ENCODE measurements around the gene KIF4A.
"Not testable (repeated sequence)": the region's sequence is repeated elsewhere in the genome, so short reads cannot be mapped to it uniquely, and the experiment has no call there.

The KIF4A gene

DNA sequence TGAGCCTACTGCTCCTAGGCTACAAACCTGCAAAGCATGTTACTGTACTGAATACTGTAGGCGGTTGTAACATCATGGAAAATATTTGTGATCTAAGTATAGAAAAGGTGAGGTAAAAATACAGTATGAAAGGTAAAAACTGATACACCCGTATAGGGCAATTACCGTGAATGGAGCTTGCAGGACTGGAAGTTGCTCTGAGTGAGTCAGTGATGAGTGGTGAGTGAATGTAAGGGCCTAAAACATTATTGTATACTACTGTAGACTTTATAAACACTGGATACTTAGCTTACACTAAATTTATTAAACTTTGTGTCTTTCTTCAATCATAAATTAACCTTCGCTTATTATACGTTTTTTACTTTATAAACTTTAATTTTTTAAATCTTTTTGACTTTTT, 3.7 kb downstream of the KIF4A start:
- no peak for DNase-seq

DNA sequence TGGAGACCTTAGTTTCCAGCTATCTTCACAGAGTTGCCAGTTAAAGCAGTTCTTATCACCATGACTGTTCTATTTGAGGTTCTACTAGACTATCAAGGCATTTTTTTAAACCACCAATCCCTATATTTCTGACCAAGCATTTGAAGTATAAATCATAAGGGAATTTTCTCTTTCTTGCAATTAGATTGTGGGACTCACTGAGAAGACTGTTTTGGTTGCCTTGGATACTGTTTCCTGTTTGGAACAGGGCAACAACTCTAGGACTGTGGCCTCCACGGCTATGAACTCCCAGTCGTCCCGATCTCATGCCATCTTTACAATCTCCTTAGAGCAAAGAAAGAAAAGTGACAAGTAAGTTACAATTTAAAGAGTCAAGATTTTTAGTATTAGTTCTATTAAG, 11.8 kb downstream of the KIF4A start:
- no peak for DNase-seq

- DNase-seq, result no peak
Observed at GRCh38 chrX:70313503-70313902, 23.6 kb downstream of the KIF4A start.

DNA sequence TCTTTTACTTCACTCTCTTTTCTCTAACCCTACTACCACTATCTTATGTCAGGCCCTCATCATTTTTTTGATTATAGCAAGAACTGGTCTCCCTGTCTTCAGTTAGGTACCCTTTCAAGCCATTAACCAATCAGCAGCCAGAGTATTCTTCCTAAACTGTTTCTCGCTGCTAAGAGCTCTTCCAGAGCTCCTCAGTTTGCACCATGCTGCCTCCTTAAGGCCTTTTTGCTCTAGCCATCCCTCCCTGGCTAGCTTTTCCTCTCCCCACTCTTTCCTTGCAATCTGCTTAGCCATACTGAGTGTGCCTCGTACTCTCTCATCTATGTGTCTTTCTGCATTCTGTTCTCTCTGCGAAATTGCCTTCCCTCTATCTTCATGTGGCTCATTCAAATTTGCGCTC, 32.9 kb downstream of the KIF4A start:
- DNase-seq, result no peak

- not testable (repeated sequence) for DNase-seq
Observed at GRCh38 chrX:70323628-70324027, 33.7 kb downstream of the KIF4A start.

DNA sequence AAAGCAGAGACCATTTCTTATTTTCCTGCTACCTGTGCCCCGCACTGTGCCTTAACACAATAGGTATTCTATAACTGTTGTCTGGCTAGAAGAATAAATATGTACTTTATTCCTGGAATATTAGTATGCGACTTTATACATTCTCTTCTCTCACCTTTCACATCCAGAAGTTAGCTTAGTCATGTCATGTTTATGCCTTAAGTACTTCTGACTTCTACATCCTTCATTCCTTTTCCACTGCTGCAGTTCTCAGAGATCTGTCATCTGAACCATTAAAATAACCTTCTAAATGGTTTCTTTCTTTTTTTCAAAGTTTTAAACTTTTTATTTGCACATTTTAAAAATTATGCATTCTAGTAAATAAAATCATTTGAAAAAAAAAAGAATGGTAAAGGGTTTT, 34.4 kb downstream of the KIF4A start:
- DNase-seq, result no peak

- DNase-seq, result no peak
Observed at GRCh38 chrX:70331161-70331560, 41.3 kb downstream of the KIF4A start.

GRCh38 chrX:70332600-70332999, 42.7 kb downstream of the KIF4A start:
- DNase-seq, result no peak

GRCh38 chrX:70336767-70337166, 46.9 kb downstream of the KIF4A start:
- no peak for DNase-seq

GRCh38 chrX:70338290-70338689, 48.4 kb downstream of the KIF4A start:
- DNase-seq, result no peak

DNA sequence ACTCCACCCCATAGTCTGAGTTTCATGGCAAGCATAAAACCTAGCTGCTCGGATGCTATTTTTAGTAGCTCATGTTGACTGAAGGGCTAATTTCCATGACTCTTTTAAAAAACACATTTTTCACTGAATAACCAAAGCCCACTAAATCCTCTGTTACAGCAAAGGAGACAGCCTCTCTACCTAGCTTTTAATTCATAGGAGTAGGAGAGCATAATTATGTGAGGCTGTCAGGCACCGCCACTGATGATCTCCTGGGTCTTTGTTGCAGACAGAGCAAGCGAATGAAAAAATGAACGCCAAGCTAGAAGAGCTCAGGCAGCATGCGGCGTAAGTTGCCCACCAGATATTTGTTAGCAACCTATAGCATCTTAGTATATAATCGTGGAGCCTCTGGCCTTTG, 53.5 kb downstream of the KIF4A start:
- DNase-seq, result no peak

DNA sequence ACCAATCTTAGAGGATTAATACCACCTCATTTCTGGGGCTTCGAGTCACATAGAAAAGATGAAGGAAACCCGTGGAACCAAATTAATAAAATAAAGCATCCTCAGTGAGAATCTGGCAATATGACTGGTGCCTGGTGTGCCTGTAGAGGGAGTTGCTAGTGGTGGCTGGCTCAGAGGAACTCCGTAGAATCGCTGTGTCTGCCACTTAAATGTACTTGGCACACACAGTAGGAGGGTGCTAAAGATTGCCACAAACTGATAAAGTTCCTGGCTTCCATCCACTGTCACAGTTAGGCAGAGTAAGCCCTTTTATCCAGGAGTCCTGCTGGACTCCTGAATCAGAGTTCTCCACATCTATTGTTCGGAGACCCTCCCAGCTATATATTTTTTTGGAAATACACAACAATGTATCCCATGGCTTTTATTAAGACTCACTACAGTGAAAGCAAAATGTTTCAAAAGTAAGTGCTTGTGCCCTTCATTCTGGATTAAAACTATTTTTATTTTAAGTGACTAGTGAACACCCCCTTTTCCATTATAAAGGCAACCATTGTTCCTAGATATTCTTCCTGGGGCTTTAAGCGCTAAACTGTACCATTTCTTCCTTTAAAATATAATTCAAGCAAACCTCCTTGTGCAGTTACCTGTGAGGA, 56.6 kb downstream of the KIF4A start:
- no peak for DNase-seq

DNA sequence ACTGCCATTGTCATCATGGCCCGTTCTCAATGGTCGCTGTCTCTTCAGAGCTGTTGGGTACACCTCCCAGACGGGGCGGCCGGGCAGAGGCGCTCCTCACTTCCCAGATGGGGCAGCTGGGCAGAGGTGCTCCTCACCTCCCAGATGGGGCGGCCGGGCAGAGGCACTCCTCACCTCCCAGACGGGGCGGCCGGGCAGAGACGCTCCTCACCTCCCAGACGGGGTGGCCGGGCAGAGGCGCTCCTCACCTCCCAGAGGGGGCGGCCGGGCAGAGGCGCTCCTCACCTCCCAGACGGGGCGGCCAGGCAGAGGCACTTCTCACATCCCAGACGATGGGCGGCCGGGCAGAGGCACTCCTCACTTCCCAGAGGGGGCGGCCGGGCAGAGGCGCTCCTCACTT, 58.9 kb downstream of the KIF4A start:
- not testable (repeated sequence) for DNase-seq

GRCh38 chrX:70349367-70350125, 59.6 kb downstream of the KIF4A start:
- not testable (repeated sequence) for DNase-seq

GRCh38 chrX:70352496-70352895, 62.6 kb downstream of the KIF4A start:
- DNase-seq, result no peak

DNA sequence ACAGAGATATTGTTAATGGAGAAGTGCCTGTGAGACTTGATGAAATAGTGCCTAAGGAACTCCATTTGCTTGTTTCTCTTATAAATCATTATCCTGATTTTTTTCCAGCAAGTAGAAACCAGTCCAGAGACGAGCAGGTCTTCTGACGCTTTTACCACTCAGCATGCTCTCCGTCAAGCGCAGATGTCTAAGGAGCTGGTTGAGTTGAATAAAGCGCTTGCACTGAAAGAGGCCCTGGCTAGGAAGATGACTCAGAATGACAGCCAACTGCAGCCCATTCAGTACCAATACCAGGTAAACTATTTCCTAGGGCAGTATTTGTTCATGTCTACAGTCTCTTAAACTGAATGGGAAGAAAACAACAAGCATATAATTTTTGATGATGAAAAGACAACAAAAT, 63.6 kb downstream of the KIF4A start:
- DNase-seq, result no peak

DNA sequence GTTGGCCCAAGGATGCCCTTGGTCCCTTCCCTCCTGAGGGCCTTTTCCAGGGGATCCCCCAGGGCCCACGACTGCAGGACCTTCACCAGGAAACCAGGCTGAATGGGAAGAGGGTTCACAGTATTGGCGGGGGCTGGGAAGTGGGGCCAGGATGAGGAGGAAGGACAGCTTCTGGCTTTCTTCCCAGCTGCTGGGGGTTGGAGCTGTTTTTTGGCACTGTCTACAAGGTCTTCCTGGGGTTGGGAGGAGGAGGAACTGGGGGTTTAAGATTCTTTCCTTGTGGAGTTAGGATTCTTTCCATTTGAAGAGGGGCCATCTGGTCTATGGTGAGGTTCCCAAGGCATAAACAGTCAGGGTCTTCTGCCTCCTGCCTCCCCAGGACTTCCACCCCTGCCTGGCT, 64.8 kb downstream of the KIF4A start:
- DNase-seq, result no peak

DNA sequence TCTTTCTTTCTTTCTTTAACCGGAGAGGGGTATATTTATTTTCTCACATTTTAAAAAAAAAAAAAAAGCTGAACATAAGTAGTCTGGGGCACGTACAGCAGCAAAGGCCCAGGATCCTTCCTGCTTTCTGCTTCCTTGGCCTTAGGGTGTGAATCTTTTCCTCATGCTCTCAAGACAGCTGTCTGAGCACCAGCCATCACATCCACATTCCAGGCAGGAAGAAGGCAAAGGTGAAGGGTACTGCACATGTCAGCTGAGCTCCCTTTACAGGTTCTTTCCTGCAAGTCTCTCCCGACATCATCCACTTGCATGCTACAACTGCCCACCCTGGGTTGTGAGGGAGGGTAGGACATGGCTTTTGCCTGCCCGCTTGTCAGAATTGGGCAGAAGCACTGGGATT, 69.6 kb downstream of the KIF4A start:
- no peak for DNase-seq

GRCh38 chrX:70360366-70360765, 70.5 kb downstream of the KIF4A start:
- DNase-seq, result no peak

DNA sequence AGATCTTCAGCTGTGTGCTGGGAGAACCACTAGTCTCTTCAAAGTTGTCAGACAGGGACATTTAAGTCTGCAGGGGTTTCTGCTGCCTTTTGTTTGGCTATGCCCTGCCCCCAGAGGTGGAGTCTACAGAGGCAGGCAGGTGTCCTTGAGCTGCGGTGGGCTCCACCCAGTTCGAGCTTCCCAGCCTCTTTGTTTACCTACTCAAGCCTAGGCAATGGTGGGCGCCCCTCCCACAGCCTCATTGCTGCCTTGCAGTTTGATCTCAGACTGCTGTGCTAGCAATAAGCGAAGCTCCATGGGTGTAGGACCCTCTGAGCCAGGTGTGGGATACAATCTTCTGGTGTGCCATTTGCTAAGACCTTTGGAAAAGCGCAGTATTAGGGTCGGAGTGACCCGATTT, 78.8 kb downstream of the KIF4A start:
- not testable (repeated sequence) for DNase-seq

DNA sequence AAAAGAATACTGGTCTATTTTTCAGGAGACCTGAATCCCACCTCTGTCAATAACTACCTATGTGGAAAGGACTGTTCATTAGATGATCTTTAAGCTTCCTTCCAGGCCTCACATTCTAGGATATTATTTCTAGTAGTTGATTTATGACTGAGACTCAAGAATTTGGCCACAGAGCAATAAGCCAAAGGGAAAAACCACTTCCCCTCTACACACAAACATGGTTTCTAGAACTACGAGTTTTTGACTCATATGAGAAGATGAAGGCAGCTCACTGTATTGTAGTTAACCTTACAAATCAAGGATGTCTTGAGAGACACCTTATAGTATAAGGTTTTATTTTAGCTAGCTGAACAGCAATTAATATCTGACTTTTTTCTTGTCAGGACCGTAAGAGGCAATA, 96.3 kb downstream of the KIF4A start:
- no peak for DNase-seq

DNA sequence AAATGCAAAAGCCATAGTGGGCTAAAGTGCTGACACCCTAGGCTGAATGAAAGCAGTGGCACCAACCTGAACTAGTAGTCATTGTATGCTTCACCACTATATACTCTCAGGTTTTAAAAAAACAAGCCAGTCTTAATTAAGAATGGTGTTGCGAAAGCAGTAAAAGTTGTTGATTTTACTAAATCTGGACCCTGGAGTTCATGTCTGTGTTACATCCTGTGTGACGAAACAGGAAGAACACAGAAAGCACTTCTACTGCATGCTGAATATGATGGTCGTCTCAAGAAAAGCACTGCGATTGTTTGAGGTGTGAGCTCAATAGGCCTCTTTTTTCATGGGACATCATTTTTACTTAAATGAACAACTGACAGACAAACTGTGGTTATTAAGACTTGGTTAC, 109.0 kb downstream of the KIF4A start:
- no peak for DNase-seq

DNA sequence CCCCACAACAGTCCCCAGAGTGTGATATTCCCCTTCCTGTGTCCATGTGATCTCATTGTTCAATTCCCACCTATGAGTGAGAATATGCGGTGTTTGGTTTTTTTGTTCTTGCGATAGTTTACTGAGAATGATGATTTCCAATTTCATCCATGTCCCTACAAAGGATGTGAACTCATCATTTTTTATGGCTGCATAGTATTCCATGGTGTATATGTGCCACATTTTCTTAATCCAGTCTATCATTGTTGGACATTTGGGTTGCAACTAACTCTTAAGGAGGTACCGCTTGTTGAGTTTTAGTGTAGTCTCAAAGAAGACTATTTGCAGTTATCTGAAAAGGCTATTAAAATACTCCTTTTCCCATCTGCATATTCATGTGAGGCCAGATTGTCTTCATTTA, 110.3 kb downstream of the KIF4A start:
- not testable (repeated sequence) for DNase-seq

GRCh38 chrX:70402721-70403120, 112.8 kb downstream of the KIF4A start:
- DNase-seq, result no peak

DNA sequence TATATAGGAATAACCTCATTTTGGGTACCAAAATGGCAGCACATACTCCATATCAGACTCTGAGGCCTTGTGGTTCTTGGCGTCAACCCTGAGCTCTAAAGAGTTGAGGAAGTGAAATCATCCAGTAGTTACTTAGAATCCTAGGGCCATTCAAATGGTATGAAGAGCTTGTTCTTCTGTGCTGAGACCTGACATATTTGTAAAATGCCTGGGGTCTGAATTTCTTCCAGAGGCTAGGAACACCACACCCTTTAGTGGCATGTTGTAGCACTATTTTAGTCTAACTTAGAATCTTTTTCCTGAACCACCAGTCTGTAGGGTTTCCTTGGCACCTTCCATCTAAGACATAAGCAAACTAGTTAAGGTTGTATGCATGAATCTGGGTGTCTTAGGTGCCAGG, 115.1 kb downstream of the KIF4A start:
- DNase-seq, result no peak

All from NCI-H1417 treated with DMSO at 0.1 percent for 48 hours (cell line).